IPS DF 4.7 (cell line): ENCODE measurements around the gene CANT1.

ENCODE experiments used
- DNase-seq: peaks from one replicate; pipeline ENCODE4 v3.0.0-alpha.2; 2013; ENCODE audit warnings: low spot score; ENCODE audit errors: extremely low read depth

Gene CANT1

GRCh38 chr17:78995761-78996451 is 13.7 kb downstream of the CANT1 start:
- no peak for DNase-seq

GRCh38 chr17:78995022-78995760 is 14.4 kb downstream of the CANT1 start:
- DNase-seq: no peak

GRCh38 chr17:78993981-78994671 is 15.4 kb downstream of the CANT1 start:
- DNase-seq: no peak

- no peak for DNase-seq
Measured at GRCh38 chr17:78993241-78993956, 16.2 kb downstream of the CANT1 start.

GRCh38 chr17:78992542-78993212 is 16.9 kb downstream of the CANT1 start:
- no peak for DNase-seq

GRCh38 chr17:78991906-78992532 is 17.5 kb downstream of the CANT1 start:
- no peak for DNase-seq

GRCh38 chr17:78991017-78991738 is 18.4 kb downstream of the CANT1 start:
- no peak for DNase-seq

- no peak for DNase-seq
Measured at GRCh38 chr17:78990349-78991016, 19.1 kb downstream of the CANT1 start.

- no peak for DNase-seq
Measured at GRCh38 chr17:78988152-78988551, 21.4 kb downstream of the CANT1 start.

GRCh38 chr17:78986649-78987328 is 22.8 kb downstream of the CANT1 start:
- no peak for DNase-seq

GRCh38 chr17:78986048-78986648 is 23.4 kb downstream of the CANT1 start:
- no peak for DNase-seq

GRCh38 chr17:78985395-78985794 is 24.2 kb downstream of the CANT1 start:
- no peak for DNase-seq

- DNase-seq: no peak
Measured at GRCh38 chr17:78981010-78981888, 28.3 kb downstream of the CANT1 start.

- DNase-seq: no peak
Measured at GRCh38 chr17:78980624-78980972, 29.0 kb downstream of the CANT1 start.

- no peak for DNase-seq
Measured at GRCh38 chr17:78979780-78980623, 29.6 kb downstream of the CANT1 start, which contains the start of gene LGALS3BP. TSS of gene LGALS3BP (minus strand) at chr17:78979923. CDS start at chr17:78977191, 2,732 bp downstream.
